SK-N-SH (cell line): ENCODE data around the gene SLC17A9. TPM values are rescaled to one million over a fixed set of nuclear protein-coding genes. Genes with fewer than 3 reads are reported as not detected.
A peak's percentile ranks its signal among the peaks of the same experiment; 100 is the strongest.

Source experiments
- CTCF ChIA-PET: fragments of 300-600, 350-600 bp; formaldehyde crosslinking; extraction: SDS; loops from one replicate; lab custom pipeline; 2021; lab: Yijun Ruan, JAX
- POLR2A ChIA-PET: fragments of 350-600 bp; sonication (Branson Sonifier 250); formaldehyde crosslinking; extraction: SDS; loops from one replicate; lab custom pipeline; 2020; ENCODE audit warnings: antibody characterized with exemption, inconsistent platforms; lab: Yijun Ruan, JAX
- DNase-seq: peaks from one replicate; pipeline ENCODE4 v3.0.0; 2012
- H2AFZ ChIP-seq: fragments of 200-600 bp; sonication (generic); 2 replicates; pipeline ENCODE4 v1.8.1; 2016; ENCODE audit warnings: antibody characterized with exemption, mild to moderate bottlenecking, low read depth
- H3F3A ChIP-seq: fragments of 200-600 bp; sonication (generic); replicated peaks from 2 replicates; pipeline ENCODE3; 2016; ENCODE audit warnings: antibody characterized with exemption, mild to moderate bottlenecking; ENCODE audit not compliant: insufficient read depth
- H3K27ac ChIP-seq, 2 experiments: fragments of 200-500 bp in 1 of 2; fragments of 200-600 bp in 1 of 2; sonication (Bioruptor generic) in 1 of 2; sonication (generic), shearing (Covaris generic) in 1 of 2; 2 replicates each; pipeline versions ENCODE4 v1.5.1 to v1.6.1; 2014 to 2016; ENCODE audit warnings: low read depth in 2 of 2, inconsistent platforms in 1 of 2, low read length in 1 of 2, mild to moderate bottlenecking in 1 of 2, mixed read lengths in 1 of 2
- H3K27me3 ChIP-seq: fragments of 200-600 bp; sonication (generic), shearing (Covaris generic); 2 replicates; pipeline ENCODE4 v1.6.1; 2016; ENCODE audit warnings: mixed run types; ENCODE audit not compliant: insufficient read depth
- H3K36me3 ChIP-seq, 2 experiments: fragments of 200-500 bp in 1 of 2; fragments of 200-600 bp in 1 of 2; sonication (Bioruptor generic) in 1 of 2; sonication (generic) in 1 of 2; replicated peaks in 1 of 2; 2 replicates each; pipeline versions ENCODE3 to v1.5.1; 2014 to 2016; ENCODE audit warnings: low read length in 1 of 2, mild to moderate bottlenecking in 1 of 2; ENCODE audit not compliant: insufficient read depth in 2 of 2, control insufficient read depth in 1 of 2
- H3K4me1 ChIP-seq, 2 experiments: fragments of 200-500 bp in 1 of 2; fragments of 200-600 bp in 1 of 2; sonication (Bioruptor generic) in 1 of 2; sonication (generic), shearing (Covaris generic) in 1 of 2; 2 replicates each; pipeline versions ENCODE4 v1.5.1 to v1.6.1; 2014 to 2016; ENCODE audit warnings: low read depth in 1 of 2, low read length in 1 of 2, mixed run types in 1 of 2; ENCODE audit not compliant: insufficient read depth in 2 of 2, control insufficient read depth in 1 of 2
- H3K4me2 ChIP-seq: fragments of 200-600 bp; sonication (generic), shearing (Covaris generic); 2 replicates; pipeline ENCODE4 v1.6.1; 2017; ENCODE audit warnings: mixed run types
- H3K4me3 ChIP-seq, 2 experiments: fragments of 200-500 bp in 1 of 2; fragments of 200-600 bp in 1 of 2; sonication (Bioruptor generic) in 1 of 2; sonication (generic), shearing (Covaris generic) in 1 of 2; 2 replicates each; pipeline versions ENCODE4 v1.5.1 to v1.8.1; 2014 to 2016; ENCODE audit warnings: low read depth in 2 of 2, inconsistent platforms in 1 of 2, low read length in 1 of 2, mild to moderate bottlenecking in 1 of 2, mixed read lengths in 1 of 2, moderate library complexity in 1 of 2
- H3K79me2 ChIP-seq: fragments of 200-600 bp; sonication (generic); 2 replicates; pipeline ENCODE4 v1.8.1; 2017; ENCODE audit warnings: mild to moderate bottlenecking; ENCODE audit not compliant: insufficient read depth
- H3K9ac ChIP-seq: fragments of 200-600 bp; sonication (generic); 2 replicates; pipeline ENCODE4 v1.6.1; 2017; ENCODE audit warnings: mixed run types
- H3K9me2 ChIP-seq: fragments of 200-600 bp; sonication (generic); 2 replicates; pipeline ENCODE4 v1.6.1; 2017; ENCODE audit warnings: mixed run types
- H3K9me3 ChIP-seq: fragments of 200-600 bp; sonication (generic); 2 replicates; pipeline ENCODE4 v1.6.1; 2017; ENCODE audit warnings: mixed run types, mild to moderate bottlenecking, moderate library complexity
- H4K20me1 ChIP-seq: fragments of 200-600 bp; sonication (generic); 2 replicates; pipeline ENCODE4 v1.6.1; 2017; ENCODE audit warnings: mild to moderate bottlenecking, mixed run types; ENCODE audit not compliant: insufficient read depth
- CHD2 ChIP-seq: fragments of 150-350 bp; IDR thresholded peaks from 2 replicates; pipeline ENCODE4 v1.6.1; 2018; ENCODE audit warnings: low read length; ENCODE audit not compliant: partially characterized antibody
- CTCF ChIP-seq: fragments of 200-600 bp; sonication (generic); IDR thresholded peaks from 2 replicates; pipeline ENCODE4 v1.6.1; 2017; ENCODE audit warnings: antibody characterized with exemption, mild to moderate bottlenecking, moderate library complexity
- FOSL2 ChIP-seq: IDR thresholded peaks from 2 replicates; pipeline ENCODE4 v1.4.0; 2012; ENCODE audit warnings: low read depth, mild to moderate bottlenecking, moderate library complexity, borderline replicate concordance
- FOXJ3 ChIP-seq: sonication (generic); formaldehyde crosslinking; IDR thresholded peaks from 2 replicates; pipeline ENCODE4 v1.5.1; 2020; ENCODE audit warnings: mild to moderate bottlenecking, missing genetic modification reagents
- GABPA ChIP-seq: IDR thresholded peaks from 2 replicates; pipeline ENCODE4 v1.4.0; 2012; ENCODE audit warnings: low read depth, mild to moderate bottlenecking
- GATA2 ChIP-seq: sonication (generic); formaldehyde crosslinking; IDR thresholded peaks from 2 replicates; pipeline ENCODE4 v1.5.0; 2020; ENCODE audit warnings: mild to moderate bottlenecking, missing genetic modification reagents
- IRF3 ChIP-seq: fragments of 150-350 bp; IDR thresholded peaks from 2 replicates; pipeline ENCODE4 v1.6.1; 2016; ENCODE audit warnings: mild to moderate bottlenecking, low read depth, low read length
- MEF2A ChIP-seq: IDR thresholded peaks from 2 replicates; pipeline ENCODE4 v1.4.0; 2012; ENCODE audit warnings: low read depth, borderline replicate concordance
- MXI1 ChIP-seq: IDR thresholded peaks from 2 replicates; pipeline ENCODE4 v1.6.1; 2012; ENCODE audit warnings: mild to moderate bottlenecking, low read depth, low read length, improper control_type of control experiment
- NFIC ChIP-seq: IDR thresholded peaks from 2 replicates; pipeline ENCODE4 v1.4.0; 2012; ENCODE audit warnings: borderline replicate concordance
- RAD21 ChIP-seq: IDR thresholded peaks from 2 replicates; pipeline ENCODE4 v1.6.1; 2012; ENCODE audit warnings: mild to moderate bottlenecking, low read length
- RCOR1 ChIP-seq: fragments of 150-350 bp; IDR thresholded peaks from 2 replicates; pipeline ENCODE4 v1.6.1; 2017; ENCODE audit warnings: antibody characterized with exemption, low read length
- REST ChIP-seq: IDR thresholded peaks from 2 replicates; pipeline ENCODE4 v1.6.1; 2012; ENCODE audit warnings: mild to moderate bottlenecking, low read depth, low read length, moderate library complexity
- RFX5 ChIP-seq: IDR thresholded peaks from 2 replicates; pipeline ENCODE4 v1.6.1; 2012; ENCODE audit warnings: mild to moderate bottlenecking, improper control_type of control experiment, low read length
- SMC3 ChIP-seq: IDR thresholded peaks from 2 replicates; pipeline ENCODE4 v1.6.1; 2012; ENCODE audit warnings: low read depth, low read length, improper control_type of control experiment
- TAF1 ChIP-seq: IDR thresholded peaks from 2 replicates; pipeline ENCODE4 v1.6.1; 2012; ENCODE audit warnings: low read depth, mild to moderate bottlenecking, low read length, moderate library complexity, borderline replicate concordance
- WGBS: methylation state at CpG from one replicate; pipeline ENCODE4 v1.1.6; 2017; ENCODE audit warnings: low lambda C conversion rate; 5-methylcytosine and 5-hydroxymethylcytosine counted together
- polyA plus RNA-seq, 3 experiments: library from polyadenylated mRNA; depleted of rRNA; stranded (reverse); fragments of >200 nt; gene quantifications; 2 replicates each; pipeline ENCODE4 v1.2.3, GENCODE V29; 2012

The SLC17A9 gene
- polyA plus RNA-seq, 1 of the 3 experiments (the other 2 are of a cell fraction): not detected

GRCh38 chr20:62971950-62972844, 19.7 kb downstream of the SLC17A9 start:
- Histone ChIP-seq H3F3A (no peaks in the 10 kb centered on the region), H3K9me3 (no peaks in the 10 kb centered on the region), H4K20me1 (0 out of 2 replicates have a peak, but pooled peaks cover 3% of the 10 kb centered on the region), H3K4me1 (peaks cover 0 to 3% of the 10 kb centered on the region in 2 experiments; a peak in 1 of 4 replicates), H3K36me3 (no peaks in the 10 kb centered on the region), H3K79me2 (no peaks in the 10 kb centered on the region), H3K4me3 (peak overlapping the region; percentile 1 to 51; a peak in 2 of 4 replicates), H3K4me2 (peak overlapping the region; percentile 67), H3K9me2 (no peaks in the 10 kb centered on the region), H3K27ac (no peak overlapping the region), H3K9ac (no peak overlapping the region), H2AFZ (peak overlapping the region; percentile 68), H3K27me3 (peaks cover 41% of the 10 kb centered on the region)
- WGBS: 3% methylated on average over 34 of the region's 38 CpGs
- DNase-seq: peak; percentile 96
- ChIA-PET CTCF (interaction anchor here (0.5 to 1.6 kb wide), 43 partner anchors 9 to 339 kb away, joined by 3 to 24 read pairs (median 3); partner anchors contain the start of genes ARFGAP1, DIDO1, GID8 and SLC17A9), POLR2A (interaction anchor here (0.6 kb wide), 1 partner anchor 37 kb away, joined by 3 read pairs; no protein-coding TSS in a partner anchor)
- peak; percentile 79 for TF ChIP-seq CTCF
- TF ChIP-seq IRF3: no peak
- TF ChIP-seq SMC3: peak; percentile 92
- peak; percentile 93 for TF ChIP-seq RAD21
- TF ChIP-seq MXI1: 0 out of 2 replicates have a peak, but pooled peaks have one; percentile 41
- peak; percentile 63 for TF ChIP-seq CHD2
- no peak for TF ChIP-seq RFX5

GRCh38 chr20:62972845-62973745, 20.6 kb downstream of the SLC17A9 start:
- peaks cover 0 to 3% of the 10 kb centered on the region in 2 experiments; a peak in 1 of 4 replicates for H3K4me1 ChIP-seq
- H3K9me3 ChIP-seq: no peaks in the 10 kb centered on the region
- POLR2A ChIA-PET: interaction anchor here (0.6 kb wide), 1 partner anchor 36 kb away, joined by 3 read pairs; no protein-coding TSS in a partner anchor
- no peaks in the 10 kb centered on the region for H3K79me2 ChIP-seq
- CTCF ChIA-PET: interaction anchor here (0.5 to 1.6 kb wide), 44 partner anchors 8 to 338 kb away, joined by 3 to 24 read pairs (median 3); partner anchors contain the start of genes ARFGAP1, DIDO1, GID8 and SLC17A9
- peak overlapping the region; percentile 67 for H3K4me2 ChIP-seq
- H3K9me2 ChIP-seq: no peaks in the 10 kb centered on the region
- H3K9ac ChIP-seq: no peak overlapping the region
- peak overlapping the region; percentile 1 to 51; a peak in 2 of 4 replicates for H3K4me3 ChIP-seq
- H2AFZ ChIP-seq: peak overlapping the region; percentile 68
- H3K36me3 ChIP-seq: no peaks in the 10 kb centered on the region
- 39% methylated on average over 17 of the region's 48 CpGs for WGBS
- no peak overlapping the region for H3K27ac ChIP-seq
- DNase-seq: no peak
- no peaks in the 10 kb centered on the region for H3F3A ChIP-seq
- 0 out of 2 replicates have a peak, but pooled peaks cover 3% of the 10 kb centered on the region for H4K20me1 ChIP-seq
- peaks cover 50% of the 10 kb centered on the region for H3K27me3 ChIP-seq
- TF ChIP-seq MEF2A: no peak
- no peak for TF ChIP-seq REST
- no peak for TF ChIP-seq FOXJ3 (CRISPR knock-in tag)
- TF ChIP-seq TAF1: no peak
- no peak for TF ChIP-seq MXI1
- TF ChIP-seq GATA2: no peak
- TF ChIP-seq GABPA: no peak
- no peak for TF ChIP-seq RFX5
- no peak for TF ChIP-seq RCOR1
- no peak for TF ChIP-seq FOSL2
- TF ChIP-seq SMC3: no peak
- no peak for TF ChIP-seq NFIC
